K562 (cell line): ENCODE data around the gene SLC25A34. TPM values are rescaled to one million over a fixed set of nuclear protein-coding genes. Genes with fewer than 3 reads are reported as not detected.

Experiments
- CTCFL ChIP-seq: IDR thresholded peaks from 2 replicates; pipeline ENCODE4 v1.6.1; 2011; ENCODE audit warnings: borderline replicate concordance, low read depth, mild to moderate bottlenecking, moderate library complexity, low read length; ENCODE audit not compliant: insufficient read depth, poor library complexity, severe bottlenecking
- CUX1 ChIP-seq: fragments of 200-800 bp; sonication (Bioruptor generic); IDR thresholded peaks from 2 replicates; pipeline ENCODE4 v1.6.1; 2016; ENCODE audit warnings: missing genetic modification characterization, missing compliant biosample characterization
- FOXP1 ChIP-seq: sonication (generic); formaldehyde crosslinking; IDR thresholded peaks from 2 replicates; pipeline ENCODE4 v1.8.0; 2022; ENCODE audit warnings: mild to moderate bottlenecking, missing genetic modification reagents
- KAT8 ChIP-seq: fragments of 450-650 bp; IDR thresholded peaks from 2 replicates; pipeline ENCODE4 v1.6.1; 2016; ENCODE audit warnings: low read depth, mild to moderate bottlenecking
- NFIX ChIP-seq: fragments of 250-450 bp; sonication (Bioruptor Pico); IDR thresholded peaks from 2 replicates; pipeline ENCODE4 v1.4.0; 2020; ENCODE audit warnings: low read depth, mild to moderate bottlenecking, moderate library complexity
- NR0B1 ChIP-seq: fragments of 450-650 bp; IDR thresholded peaks from one replicate; pipeline ENCODE4 v1.6.1; 2018; ENCODE audit warnings: mild to moderate bottlenecking, moderate library complexity; ENCODE audit not compliant: partially characterized antibody
- PRPF4 ChIP-seq: fragments of 200-400 bp; formaldehyde crosslinking; IDR thresholded peaks from one replicate; pipeline ENCODE4 v1.6.1; 2017; ENCODE audit warnings: low read length, low read depth, mild to moderate bottlenecking; ENCODE audit not compliant: insufficient read depth, poor library complexity, severe bottlenecking
- ZBTB34 ChIP-seq: fragments of 250-450 bp; sonication (Bioruptor Pico); IDR thresholded peaks from 2 replicates; pipeline ENCODE4 v1.8.0; 2021; ENCODE audit warnings: mild to moderate bottlenecking, moderate library complexity
- ZFPM2 ChIP-seq: fragments of 250-450 bp; sonication (Bioruptor Pico); IDR thresholded peaks from 2 replicates; pipeline ENCODE4 v1.5.1; 2022; ENCODE audit warnings: mild to moderate bottlenecking
- ZNF512 ChIP-seq: IDR thresholded peaks from 2 replicates; pipeline ENCODE4 v1.6.1; 2016; ENCODE audit warnings: missing genetic modification characterization, missing compliant biosample characterization
- ZNF561 ChIP-seq: fragments of 450-650 bp; formaldehyde crosslinking; conservative IDR thresholded peaks from 2 replicates; pipeline ENCODE4 v1.4.0; 2020; ENCODE audit warnings: mild to moderate bottlenecking, moderate library complexity
- ZNF79 ChIP-seq: fragments of 250-450 bp; sonication (Bioruptor Pico); IDR thresholded peaks from 2 replicates; pipeline ENCODE4 v1.4.0; 2020; ENCODE audit warnings: low read depth, mild to moderate bottlenecking, moderate library complexity
- polyA plus RNA-seq, 8 experiments: library from polyadenylated mRNA; depleted of rRNA in 4 of 8; stranded (reverse) in 5 of 8; unstranded in 3 of 8; fragments of >200 nt; fragmentation: Nextera tagmentation in 2 of 8; fragmentation: Illumina TruSeq in 1 of 8; extraction: Ambion mirVana in 2 of 8; extraction: Trizol in 1 of 8; gene quantifications; 2 replicates each; pipeline versions ENCODE4 v1.2.1 to v1.2.3, GENCODE V29; 2011 to 2014; ENCODE audit warnings: inconsistent platforms in 1 of 8, missing spikeins in 1 of 8
- total RNA-seq, 7 experiments: library from RNA; depleted of rRNA in 6 of 7; stranded (reverse); fragments of >200 nt in 6 of 7; fragmentation: Illumina TruSeq in 2 of 7; extraction: Trizol in 2 of 7; gene quantifications; 2 replicates each; pipeline versions ENCODE4 v1.2.1 to v1.2.3, GENCODE V29; 2011 to 2021; ENCODE audit warnings: low replicate concordance in 1 of 7

Gene SLC25A34
- total and polyA plus RNA-seq, 9 of the 15 experiments (the other 6 are each of a cell fraction or from before 2014, with no cell fraction given) = 0.01 to 0.57 (median 0.16) TPM

DNA sequence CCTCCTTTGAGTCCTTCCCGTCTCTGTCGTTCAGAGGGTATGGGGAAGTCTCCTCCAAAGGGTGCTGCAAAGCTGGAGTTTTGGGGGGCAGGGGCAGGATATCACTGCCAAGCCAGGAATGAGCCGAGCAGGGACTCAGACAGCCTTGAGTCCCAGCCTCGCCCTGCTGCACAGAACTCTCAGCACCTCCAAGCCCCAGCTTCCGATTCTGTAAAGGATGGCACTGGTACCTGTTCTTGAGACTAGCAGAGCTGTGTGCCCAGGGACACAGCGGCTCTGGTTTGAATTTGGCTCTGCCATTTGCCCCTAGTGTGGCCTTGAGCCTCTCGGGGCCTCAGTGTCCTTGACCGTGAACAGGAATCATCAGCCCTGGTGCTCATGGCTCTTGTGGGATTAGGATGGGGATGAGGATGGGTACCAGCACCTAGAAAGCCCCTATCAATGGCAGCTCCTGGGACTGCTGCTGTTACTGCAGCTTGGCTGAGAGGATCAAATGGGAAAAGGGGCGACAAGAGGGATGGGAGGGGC is 21.0 kb downstream of the SLC25A34 start (continued):
- TF ChIP-seq ZNF512 (tag) (no peak), FOXP1 (no peak), NR0B1 (no peak), ZBTB34 (CRISPR knock-in tag) (no peak), ZNF561 (CRISPR knock-in tag) (no peak), CUX1 (CRISPR knock-in tag) (no peak), NFIX (no peak), KAT8 (no peak), CTCFL (no peak), PRPF4 (no peak), ZFPM2 (no peak), ZNF79 (CRISPR knock-in tag) (no peak)
- TF ChIP-seq, all 486 proteins: peak for 0
